Measurements from ENCODE around the gene REV3L.
"Not testable (repeated sequence)": the region's sequence is repeated elsewhere in the genome, so short reads cannot be mapped to it uniquely, and the experiment has no call there.

Gene REV3L

GRCh38 chr6:111494951-111495635, 12.1 kb upstream of the REV3L start:
- no peak for DNase-seq (ENCODE audit: low spot score)

- DNase-seq (ENCODE audit: low spot score): no peak
Measured at GRCh38 chr6:111492499-111492898, 9.5 kb upstream of the REV3L start.

- DNase-seq (ENCODE audit: low spot score): no peak
Measured at GRCh38 chr6:111490067-111490466, 7.0 kb upstream of the REV3L start.

GRCh38 chr6:111487661-111488060, 4.6 kb upstream of the REV3L start:
- DNase-seq (ENCODE audit: low spot score): no peak

- DNase-seq (ENCODE audit: low spot score): no peak
Measured at GRCh38 chr6:111486921-111487320, 3.9 kb upstream of the REV3L start.

GRCh38 chr6:111486475-111486874, 3.5 kb upstream of the REV3L start:
- DNase-seq (ENCODE audit: low spot score): no peak

- DNase-seq (ENCODE audit: low spot score): no peak
Measured at GRCh38 chr6:111485342-111485741, 2.3 kb upstream of the REV3L start.

- no peak for DNase-seq (ENCODE audit: low spot score)
Measured at GRCh38 chr6:111484633-111484930, 1.6 kb upstream of the REV3L start.

GRCh38 chr6:111483736-111484632, 966 bp upstream of the REV3L start:
- peak; percentile 93 for DNase-seq (ENCODE audit: low spot score)

- peak; percentile 66 for DNase-seq (ENCODE audit: low spot score)
Measured at GRCh38 chr6:111482188-111482958, 645 bp downstream of the REV3L start.

GRCh38 chr6:111481836-111482187, 1.2 kb downstream of the REV3L start:
- DNase-seq (ENCODE audit: low spot score): no peak

GRCh38 chr6:111480988-111481822, 1.8 kb downstream of the REV3L start:
- DNase-seq (ENCODE audit: low spot score): no peak

GRCh38 chr6:111478749-111479148, 4.3 kb downstream of the REV3L start:
- DNase-seq (ENCODE audit: low spot score): no peak

GRCh38 chr6:111478064-111478476, 4.9 kb downstream of the REV3L start:
- no peak for DNase-seq (ENCODE audit: low spot score)

GRCh38 chr6:111477481-111477938, 5.5 kb downstream of the REV3L start:
- DNase-seq (ENCODE audit: low spot score): no peak

- DNase-seq (ENCODE audit: low spot score): not testable (repeated sequence)
Measured at GRCh38 chr6:111476061-111476460, 7.0 kb downstream of the REV3L start.

- DNase-seq (ENCODE audit: low spot score): no peak
Measured at GRCh38 chr6:111474771-111475170, 8.2 kb downstream of the REV3L start.

- DNase-seq (ENCODE audit: low spot score): no peak
Measured at GRCh38 chr6:111474106-111474505, 8.9 kb downstream of the REV3L start.

GRCh38 chr6:111472933-111473435, 10.0 kb downstream of the REV3L start:
- DNase-seq (ENCODE audit: low spot score): no peak

- no peak for DNase-seq (ENCODE audit: low spot score)
Measured at GRCh38 chr6:111471958-111472357, 11.1 kb downstream of the REV3L start.

GRCh38 chr6:111471533-111471932, 11.5 kb downstream of the REV3L start:
- DNase-seq (ENCODE audit: low spot score): no peak

GRCh38 chr6:111470991-111471390, 12.0 kb downstream of the REV3L start:
- DNase-seq (ENCODE audit: low spot score): no peak

All from D341Med (cell line).